Lung microvascular endothelial cell (primary cell): ENCODE data around the gene DNAJC5. TPM values are rescaled to one million over a fixed set of nuclear protein-coding genes. Genes with fewer than 3 reads are reported as not detected.
"Not testable (repeated sequence)": the region's sequence is repeated elsewhere in the genome, so short reads cannot be mapped to it uniquely, and the experiment has no call there.

Source experiments
- DNase-seq, 2 donors: peaks; one replicate each; pipeline versions ENCODE4 v3.0.0 to v3.0.0-alpha.2; 2010; ENCODE audit warnings: low read depth in 2 of 2
- total RNA-seq: library from RNA; depleted of rRNA; stranded (reverse); fragments of >200 nt; gene quantifications from 2 replicates; pipeline ENCODE4 v1.2.1, GENCODE V29; 2014

Gene DNAJC5
- total RNA-seq, 1 donor from 2014 or later = 68.5 TPM

- no peak for DNase-seq
Observed at GRCh38 chr20:63861365-63861934, 33.5 kb upstream of the DNAJC5 start, which contains the start of gene ABHD16B. Gene ABHD16B, plus strand, starts transcription at chr20:63861498. Its CDS starts 43 bp downstream, at chr20:63861541.

GRCh38 chr20:63861981-63862901 is 32.7 kb upstream of the DNAJC5 start:
- no peak for DNase-seq

- no peak for DNase-seq
Observed at GRCh38 chr20:63863021-63863797, 31.7 kb upstream of the DNAJC5 start.

- DNase-seq = peak; percentile 90
Observed at GRCh38 chr20:63863798-63864544, 31.0 kb upstream of the DNAJC5 start.

- DNase-seq = no peak
Observed at GRCh38 chr20:63864545-63864977, 30.4 kb upstream of the DNAJC5 start.

- DNase-seq = peak; percentile 99 to 100
Observed at GRCh38 chr20:63864978-63865640, 29.8 kb upstream of the DNAJC5 start, which contains the start of gene TPD52L2. Gene TPD52L2, plus strand, starts transcription at chr20:63865270. Its CDS starts 96 bp downstream, at chr20:63865366.

GRCh38 chr20:63867042-63867441 is 27.9 kb upstream of the DNAJC5 start:
- DNase-seq = not testable (repeated sequence)

- DNase-seq = no peak
Observed at GRCh38 chr20:63868264-63868663, 26.7 kb upstream of the DNAJC5 start.

GRCh38 chr20:63873477-63873971 is 21.4 kb upstream of the DNAJC5 start:
- DNase-seq = peak; percentile 96 to 99

GRCh38 chr20:63874241-63874640 is 20.7 kb upstream of the DNAJC5 start:
- peak in 1 of 2 donors; percentile 31 for DNase-seq

- DNase-seq = no peak
Observed at GRCh38 chr20:63876489-63877036, 18.4 kb upstream of the DNAJC5 start.

GRCh38 chr20:63877755-63878470 is 17.0 kb upstream of the DNAJC5 start:
- DNase-seq = no peak

GRCh38 chr20:63878899-63879663 is 15.8 kb upstream of the DNAJC5 start:
- no peak for DNase-seq

GRCh38 chr20:63880901-63881300 is 14.0 kb upstream of the DNAJC5 start:
- DNase-seq = not testable (repeated sequence)

- DNase-seq = no peak
Observed at GRCh38 chr20:63881451-63882226, 13.3 kb upstream of the DNAJC5 start.

- no peak for DNase-seq
Observed at GRCh38 chr20:63882257-63883200, 12.4 kb upstream of the DNAJC5 start.

GRCh38 chr20:63883201-63883593 is 11.7 kb upstream of the DNAJC5 start:
- DNase-seq = no peak
